Testis (tissue), 2 donors: ENCODE results near the gene ARFGAP1.

ENCODE experiments used
- POLR2A ChIP-seq: fragments of 450-650 bp; IDR thresholded peaks from one replicate; pipeline ENCODE4 v1.6.1; 2017; ENCODE audit warnings: antibody characterized with exemption, mild to moderate bottlenecking, moderate library complexity
- TF ChIP-seq, protein P1 (sequence below), 3 experiments: fragments of 450-650 bp in 2 of 3; fragments of 200-600 bp in 1 of 3; sonication (generic) in 1 of 3; IDR thresholded peaks; one replicate each; pipeline ENCODE4 v1.5.1; 2016 to 2019; ENCODE audit warnings: antibody characterized with exemption in 3 of 3, mild to moderate bottlenecking in 2 of 3, moderate library complexity in 1 of 3

DNA sequence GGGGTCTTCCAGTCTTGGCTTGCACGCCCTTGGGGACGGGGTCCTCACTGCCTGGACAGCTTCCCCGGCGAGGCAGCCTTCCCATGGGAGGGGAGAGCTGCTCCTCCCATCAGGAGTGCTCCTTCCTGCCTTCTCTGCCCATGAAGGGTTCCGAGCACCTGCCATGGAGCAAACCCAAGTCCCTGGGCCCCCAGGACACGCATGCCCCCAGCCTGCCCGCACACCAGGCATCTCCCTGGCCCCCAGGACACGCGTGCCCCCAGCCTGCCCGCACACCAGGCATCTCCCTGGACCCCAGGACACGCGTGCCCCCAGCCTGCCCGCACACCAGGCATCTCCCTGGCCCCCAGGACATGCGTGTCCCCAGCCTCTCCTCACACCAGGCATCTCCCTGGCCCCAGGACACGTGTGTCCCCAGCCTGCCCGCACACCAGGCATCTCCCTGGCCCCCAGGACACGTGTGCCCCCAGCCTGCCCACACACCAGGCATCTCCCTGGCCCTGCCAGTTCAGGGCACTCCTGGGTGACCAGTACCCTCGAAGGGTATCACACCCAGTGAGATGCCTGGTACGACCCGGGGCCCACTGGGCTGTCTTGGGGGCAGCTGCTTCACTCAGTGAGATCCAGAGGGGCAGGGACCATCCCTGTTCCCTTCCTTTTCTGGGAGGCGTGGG is 42.1 kb downstream of the ARFGAP1 start:
- TF ChIP-seq, protein P1, sequence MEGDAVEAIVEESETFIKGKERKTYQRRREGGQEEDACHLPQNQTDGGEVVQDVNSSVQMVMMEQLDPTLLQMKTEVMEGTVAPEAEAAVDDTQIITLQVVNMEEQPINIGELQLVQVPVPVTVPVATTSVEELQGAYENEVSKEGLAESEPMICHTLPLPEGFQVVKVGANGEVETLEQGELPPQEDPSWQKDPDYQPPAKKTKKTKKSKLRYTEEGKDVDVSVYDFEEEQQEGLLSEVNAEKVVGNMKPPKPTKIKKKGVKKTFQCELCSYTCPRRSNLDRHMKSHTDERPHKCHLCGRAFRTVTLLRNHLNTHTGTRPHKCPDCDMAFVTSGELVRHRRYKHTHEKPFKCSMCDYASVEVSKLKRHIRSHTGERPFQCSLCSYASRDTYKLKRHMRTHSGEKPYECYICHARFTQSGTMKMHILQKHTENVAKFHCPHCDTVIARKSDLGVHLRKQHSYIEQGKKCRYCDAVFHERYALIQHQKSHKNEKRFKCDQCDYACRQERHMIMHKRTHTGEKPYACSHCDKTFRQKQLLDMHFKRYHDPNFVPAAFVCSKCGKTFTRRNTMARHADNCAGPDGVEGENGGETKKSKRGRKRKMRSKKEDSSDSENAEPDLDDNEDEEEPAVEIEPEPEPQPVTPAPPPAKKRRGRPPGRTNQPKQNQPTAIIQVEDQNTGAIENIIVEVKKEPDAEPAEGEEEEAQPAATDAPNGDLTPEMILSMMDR (IDR thresholded peaks at IDR 0.05) = no peak
- TF ChIP-seq POLR2A = no peak
